Measurements from ENCODE around the gene WWOX.
"Not testable (repeated sequence)": the region's sequence is repeated elsewhere in the genome, so short reads cannot be mapped to it uniquely, and the experiment has no call there.

Gene WWOX

DNA sequence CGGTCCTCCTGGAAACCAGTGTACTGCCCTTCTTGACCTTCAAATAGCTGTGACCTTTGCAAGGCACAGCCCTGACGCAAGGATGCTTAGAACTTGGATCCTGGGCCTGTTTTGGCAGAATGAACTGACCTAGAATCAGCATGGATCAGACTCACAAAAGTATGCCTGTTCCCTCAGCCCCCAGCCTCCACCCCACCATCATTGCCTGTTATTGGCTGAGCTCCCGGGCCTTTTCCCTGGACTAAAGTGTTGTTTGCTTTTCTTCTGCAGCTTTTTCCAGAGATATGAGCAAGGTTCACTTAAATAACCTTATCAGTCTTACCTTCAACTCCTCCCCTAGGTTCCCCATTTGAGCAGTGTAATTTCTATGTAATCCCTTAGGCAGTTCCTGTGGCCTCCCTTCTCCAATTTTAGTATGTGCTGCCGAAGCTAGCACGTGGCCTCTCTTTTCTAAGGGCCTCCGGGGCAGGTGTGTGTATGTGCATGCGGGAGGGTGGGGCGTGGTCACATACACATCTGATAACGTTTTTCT is 1153.7 kb downstream of the WWOX start:
- no peak for DNase-seq (ENCODE audit: low read depth, low spot score)

DNA sequence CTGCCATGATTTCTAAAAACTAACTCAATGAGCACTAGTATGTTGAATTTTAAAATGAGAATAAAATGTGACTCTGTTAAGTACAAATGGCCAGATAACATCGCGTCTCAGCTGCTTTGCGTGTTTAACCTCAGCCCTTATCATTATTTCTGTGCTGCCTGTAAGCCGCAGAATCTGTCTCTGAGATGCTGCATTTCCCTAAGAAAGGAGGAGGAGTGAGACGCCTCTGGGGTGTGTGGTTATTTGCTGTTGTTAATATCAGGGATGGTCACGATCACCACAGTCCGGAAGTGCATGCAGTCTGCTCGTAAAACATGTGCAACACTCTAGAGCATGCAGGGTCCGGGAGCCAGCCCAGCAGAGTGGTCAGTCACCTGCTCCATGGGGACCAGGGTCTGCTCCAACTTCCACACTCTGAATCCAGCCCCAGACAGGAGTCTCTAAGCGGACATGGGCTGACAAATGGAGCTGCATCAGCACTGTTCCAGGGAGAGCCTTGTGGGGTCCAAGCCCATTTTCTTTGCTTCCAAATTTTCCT is 1158.6 kb downstream of the WWOX start:
- no peak for DNase-seq (ENCODE audit: low read depth, low spot score)

DNA sequence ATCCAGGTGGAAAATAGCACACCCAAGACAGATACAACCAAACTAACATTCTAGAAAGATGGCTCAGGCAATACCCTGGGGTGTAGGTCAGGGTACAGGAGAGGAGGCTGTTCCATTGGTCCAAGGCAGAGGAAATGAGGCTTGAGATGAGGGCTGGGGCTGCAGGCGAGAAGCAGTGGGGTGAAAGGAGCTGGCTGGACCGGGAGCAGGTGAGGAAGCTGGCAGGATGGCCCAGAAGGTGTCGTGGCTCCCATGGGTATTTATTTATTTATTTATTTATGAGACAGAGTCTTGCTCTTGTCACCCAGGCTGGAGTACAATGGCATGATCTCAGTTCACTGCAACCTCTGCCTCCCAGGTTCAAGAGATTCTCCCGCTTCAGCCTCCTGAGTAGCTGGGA is 1161.4 kb downstream of the WWOX start:
- not testable (repeated sequence) for DNase-seq (ENCODE audit: low read depth, low spot score)

DNA sequence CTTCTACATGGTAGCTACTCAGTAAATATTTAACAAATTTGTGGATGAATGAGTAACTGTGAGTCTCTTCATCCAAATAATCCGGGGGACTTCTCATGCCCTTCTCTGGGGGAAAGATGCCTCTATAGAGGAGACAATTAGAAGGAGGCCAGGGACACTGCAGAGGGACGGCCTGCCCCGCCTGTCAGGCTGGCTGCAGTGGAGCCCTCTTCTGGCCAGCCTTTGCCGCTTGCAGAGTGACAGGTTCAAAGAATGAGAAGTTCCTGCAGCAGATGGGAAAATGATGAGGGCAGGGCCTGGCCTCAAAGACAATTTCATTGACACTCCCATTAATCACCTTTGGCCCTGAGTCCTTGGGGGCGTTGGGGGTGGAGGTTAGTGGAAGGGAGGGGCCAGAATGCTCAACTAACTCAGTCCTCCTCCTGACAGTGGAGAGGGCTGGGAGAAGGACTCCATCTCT is 1162.1 kb downstream of the WWOX start:
- no peak for DNase-seq (ENCODE audit: low read depth, low spot score)

DNA sequence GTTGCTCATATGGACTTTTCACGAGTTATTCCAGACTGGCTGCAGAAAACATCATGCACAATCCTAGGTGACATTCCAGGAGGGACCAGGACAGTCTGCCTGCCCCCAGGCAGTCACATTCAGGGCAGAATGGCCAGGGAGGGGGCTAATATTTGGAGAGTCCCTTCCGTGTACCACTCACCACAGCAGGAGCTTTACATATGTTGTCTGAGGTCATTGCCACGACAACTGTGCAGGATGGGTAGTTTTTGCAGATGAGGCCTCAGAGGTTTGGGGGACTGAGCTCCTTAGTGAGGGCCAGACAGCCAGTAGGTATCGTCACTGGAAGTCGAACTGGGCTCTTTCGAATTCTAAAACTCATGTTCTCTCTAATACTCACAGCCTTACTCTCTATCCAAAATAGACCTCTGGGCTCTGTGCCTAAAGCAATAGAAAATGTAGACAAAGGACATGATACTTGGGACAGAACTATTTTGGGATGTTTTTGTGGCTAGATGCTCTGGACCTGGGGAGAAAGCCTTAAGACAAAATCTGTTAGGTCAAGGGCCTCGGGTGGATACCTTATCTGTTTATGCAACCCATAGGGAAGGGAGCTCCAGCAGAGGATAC is 1162.6 kb downstream of the WWOX start:
- no peak for DNase-seq (ENCODE audit: low read depth, low spot score)
